HCT116 (cell line): Measurements from ENCODE around the gene OARD1. TPM values are rescaled to one million over a fixed set of nuclear protein-coding genes. Genes with fewer than 3 reads are reported as not detected.

Experiments
- ATAC-seq: fragments of 200-7000 bp; cut with Tn5 transposase; 2 replicates; pipeline ENCODE4 v1.9.1; 2020; ENCODE audit warnings: mild to moderate bottlenecking, moderate library complexity
- BruUV-seq: library from RNA; stranded (reverse); fragments of 400-500 nt; replicated peaks from 2 replicates; lab custom pipeline; 2021; lab: Mats Ljungman, UMichigan
- CTCF ChIA-PET: fragments of 300-600 bp; sonication (Branson Sonifier 250); formaldehyde crosslinking; loops from one replicate; lab custom pipeline; 2021; ENCODE audit warnings: antibody characterized with exemption; lab: Charles Lee
- POLR2A ChIA-PET: fragments of 300-600, 350-600 bp; sonication (Branson Sonifier 250); formaldehyde crosslinking; loops from one replicate; lab custom pipeline; 2021; ENCODE audit warnings: antibody characterized with exemption; lab: Charles Lee
- RAD21 ChIA-PET, 2 experiments: fragments of 300-600 bp; sonication (Branson Sonifier 250); formaldehyde crosslinking; loops; one replicate each; lab custom pipeline; 2023; ENCODE audit warnings: low total read pairs in 2 of 2; ENCODE audit not compliant: uncharacterized antibody in 2 of 2, unreplicated experiment in 2 of 2, low non-redundant PET in 1 of 2; lab: Charles Lee
- DNase-seq: peaks from one replicate; pipeline ENCODE4 v3.0.0-alpha.2; 2010; ENCODE audit warnings: low read depth, low spot score
- H2AFZ ChIP-seq: fragments of 200-600 bp; shearing (Covaris generic), sonication (generic); 2 replicates; pipeline ENCODE4 v1.6.1; 2017; ENCODE audit warnings: low read depth, mixed run types, mixed read lengths, antibody characterized with exemption, low read length; ENCODE audit not compliant: poor library complexity, severe bottlenecking
- H3K27ac ChIP-seq: 2 replicates; pipeline ENCODE4 v1.5.1; 2012; ENCODE audit warnings: low read depth, low read length
- H3K27me3 ChIP-seq: fragments of 200-600 bp; sonication (generic); 2 replicates; pipeline ENCODE4 v1.6.1; 2016; ENCODE audit warnings: mixed run types, low read length, mixed read lengths; ENCODE audit not compliant: insufficient read depth
- H3K36me3 ChIP-seq, 2 experiments: fragments of 200-500 bp in 1 of 2; fragments of 200-600 bp in 1 of 2; sonication (Bioruptor generic) in 1 of 2; sonication (generic) in 1 of 2; 2 replicates each; pipeline versions ENCODE4 v1.5.1 to v1.6.1; 2014 to 2016; ENCODE audit warnings: low read length in 2 of 2, inconsistent platforms in 1 of 2, mixed read lengths in 1 of 2, mixed run types in 1 of 2; ENCODE audit not compliant: insufficient read depth in 2 of 2, control insufficient read depth in 1 of 2
- H3K4me1 ChIP-seq, 2 experiments: fragments of 200-600 bp in 1 of 2; sonication (generic) in 1 of 2; 2 replicates each; pipeline versions ENCODE4 v1.5.1 to v1.6.1; 2012 to 2017; ENCODE audit warnings: low read length in 2 of 2, inconsistent platforms in 1 of 2, mild to moderate bottlenecking in 1 of 2, mixed read lengths in 1 of 2, mixed run types in 1 of 2, moderate library complexity in 1 of 2; ENCODE audit not compliant: insufficient read depth in 2 of 2, control insufficient read depth in 1 of 2
- H3K4me2 ChIP-seq: fragments of 200-600 bp; sonication (generic); 2 replicates; pipeline ENCODE4 v1.6.1; 2017; ENCODE audit warnings: mixed run types, low read length, mixed read lengths
- H3K4me3 ChIP-seq, 2 experiments: fragments of 200-600 bp in 1 of 2; sonication (generic) in 1 of 2; replicated peaks in 1 of 2; 2 replicates each; pipeline ENCODE4 v1.5.1; 2011 to 2016; ENCODE audit warnings: low read length in 2 of 2, control low read depth in 1 of 2, low read depth in 1 of 2, mild to moderate bottlenecking in 1 of 2, mixed read lengths in 1 of 2, mixed run types in 1 of 2
- H3K79me2 ChIP-seq: fragments of 200-600 bp; sonication (generic); 2 replicates; pipeline ENCODE4 v1.6.1; 2017; ENCODE audit warnings: mild to moderate bottlenecking, mixed run types, low read length, moderate library complexity, mixed read lengths; ENCODE audit not compliant: insufficient read depth
- H3K9ac ChIP-seq: fragments of 200-600 bp; sonication (generic); 2 replicates; pipeline ENCODE4 v1.6.1; 2016; ENCODE audit warnings: low read length, mixed read lengths
- H3K9me2 ChIP-seq: fragments of 200-600 bp; sonication (generic), shearing (Covaris generic); 2 replicates; pipeline ENCODE4 v1.6.1; 2017; ENCODE audit warnings: mixed run types, mild to moderate bottlenecking, moderate library complexity; ENCODE audit not compliant: insufficient read depth
- H3K9me3 ChIP-seq, 2 experiments: fragments of 200-500 bp in 1 of 2; fragments of 200-600 bp in 1 of 2; sonication (Bioruptor generic) in 1 of 2; sonication (generic) in 1 of 2; 2 replicates each; pipeline ENCODE4 v1.6.1; 2014 to 2017; ENCODE audit warnings: low read length in 2 of 2, mixed read lengths in 2 of 2, inconsistent platforms in 1 of 2, low read depth in 1 of 2, mild to moderate bottlenecking in 1 of 2, mixed run types in 1 of 2, moderate library complexity in 1 of 2; ENCODE audit not compliant: control insufficient read depth in 1 of 2, insufficient read depth in 1 of 2
- H4K20me1 ChIP-seq: fragments of 200-600 bp; sonication (generic), shearing (Covaris generic); 2 replicates; pipeline ENCODE4 v1.6.1; 2017; ENCODE audit warnings: mixed run types, mild to moderate bottlenecking, moderate library complexity; ENCODE audit not compliant: insufficient read depth
- EGR1 ChIP-seq: IDR thresholded peaks from 2 replicates; pipeline ENCODE4 v1.6.1; 2012; ENCODE audit warnings: low read depth
- EZH2phosphoT487 ChIP-seq: fragments of 200-600 bp; IDR thresholded peaks from 2 replicates; pipeline ENCODE4 v1.6.1; 2018; ENCODE audit warnings: antibody characterized with exemption, borderline replicate concordance
- SP1 ChIP-seq: IDR thresholded peaks from 2 replicates; pipeline ENCODE4 v1.6.1; 2012; ENCODE audit warnings: low read depth
- SRF ChIP-seq: IDR thresholded peaks from 2 replicates; pipeline ENCODE4 v1.6.1; 2012; ENCODE audit warnings: low read depth
- TCF7L2 ChIP-seq: IDR thresholded peaks from 2 replicates; pipeline ENCODE4 v1.7.0; 2011; ENCODE audit warnings: borderline replicate concordance, inconsistent platforms; ENCODE audit not compliant: insufficient read depth, insufficient read length; ENCODE audit errors: extremely low read depth
- intact Hi-C: fragments of 100-400 bp; cut with micrococcal nuclease; formaldehyde crosslinking; loops from 2 replicates; pipeline ENCODE4 v1.10.0; 2022
- total RNA-seq: library from RNA; stranded (reverse); gene quantifications from one replicate; pipeline ENCODE4 v1.2.1, GENCODE V29; 2021; ENCODE audit not compliant: unreplicated experiment

OARD1 gene
- total RNA-seq, 1 experiment from 2014 or later, result 28.7 TPM

GRCh38 chr6:41051873-41052272 is 20.3 kb downstream of the OARD1 start:
- no peaks in the 10 kb centered on the region for H3K79me2 ChIP-seq
- intact Hi-C loops, result no loop called here
- H3K9ac ChIP-seq, result no peak overlapping the region
- no peaks in the 10 kb centered on the region for H4K20me1 ChIP-seq
- H3K4me1 ChIP-seq, result no peaks in the 10 kb centered on the region
- ChIA-PET CTCF (no interaction called here), POLR2A (no interaction called here), RAD21 (no interaction called here)
- no peaks in the 10 kb centered on the region for H3K9me2 ChIP-seq
- H3K27me3 ChIP-seq, result no peaks in the 10 kb centered on the region
- no peaks in the 10 kb centered on the region for H3K9me3 ChIP-seq
- no peak overlapping the region for H2AFZ ChIP-seq
- no peak overlapping the region for H3K4me2 ChIP-seq
- TF ChIP-seq EGR1, result no peak
- no peak overlapping the region for H3K27ac ChIP-seq
- no peaks in the 10 kb centered on the region for H3K36me3 ChIP-seq
- no peak for ATAC-seq
- DNase-seq, result no peak
- no TSS peak for BruUV-seq
- no peak overlapping the region for H3K4me3 ChIP-seq

DNA sequence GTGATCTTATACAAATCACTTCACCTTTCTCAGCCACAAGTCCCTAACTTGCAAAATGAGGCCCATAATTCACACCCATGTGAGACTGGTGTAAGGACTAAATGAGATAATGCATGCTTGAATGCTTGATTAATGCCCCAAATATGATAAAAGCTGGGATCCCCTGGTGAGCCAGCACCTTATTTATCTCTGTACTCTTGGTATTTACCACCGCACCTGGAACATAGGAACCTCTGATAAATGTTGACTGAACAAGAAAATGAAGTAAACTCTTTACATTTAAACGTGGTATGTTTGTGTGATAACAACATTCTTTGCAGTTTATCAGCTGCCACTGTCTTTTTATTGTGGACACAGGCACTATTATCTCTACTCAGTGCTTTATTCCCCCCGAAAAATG is 21.6 kb downstream of the OARD1 start:
- ATAC-seq, result no peak
- POLR2A ChIA-PET, result no interaction called here
- CTCF ChIA-PET, result no interaction called here
- Histone ChIP-seq H3K9ac (no peak overlapping the region), H3K4me2 (no peak overlapping the region), H3K36me3 (no peaks in the 10 kb centered on the region), H3K9me3 (no peaks in the 10 kb centered on the region), H2AFZ (no peak overlapping the region), H3K4me1 (no peaks in the 10 kb centered on the region), H4K20me1 (no peaks in the 10 kb centered on the region), H3K79me2 (no peaks in the 10 kb centered on the region), H3K27me3 (no peaks in the 10 kb centered on the region), H3K4me3 (no peak overlapping the region), H3K9me2 (no peaks in the 10 kb centered on the region), H3K27ac (no peak overlapping the region)
- RAD21 ChIA-PET, result no interaction called here
- TF ChIP-seq TCF7L2 (no peak), SP1 (no peak), SRF (no peak), EZH2phosphoT487 (no peak)
- no TSS peak for BruUV-seq
- intact Hi-C loops, result no loop called here
- DNase-seq, result no peak
